ENCODE data around the gene TMEM127.
A peak's percentile ranks its signal among the peaks of the same experiment; 100 is the strongest.

The TMEM127 gene

DNA sequence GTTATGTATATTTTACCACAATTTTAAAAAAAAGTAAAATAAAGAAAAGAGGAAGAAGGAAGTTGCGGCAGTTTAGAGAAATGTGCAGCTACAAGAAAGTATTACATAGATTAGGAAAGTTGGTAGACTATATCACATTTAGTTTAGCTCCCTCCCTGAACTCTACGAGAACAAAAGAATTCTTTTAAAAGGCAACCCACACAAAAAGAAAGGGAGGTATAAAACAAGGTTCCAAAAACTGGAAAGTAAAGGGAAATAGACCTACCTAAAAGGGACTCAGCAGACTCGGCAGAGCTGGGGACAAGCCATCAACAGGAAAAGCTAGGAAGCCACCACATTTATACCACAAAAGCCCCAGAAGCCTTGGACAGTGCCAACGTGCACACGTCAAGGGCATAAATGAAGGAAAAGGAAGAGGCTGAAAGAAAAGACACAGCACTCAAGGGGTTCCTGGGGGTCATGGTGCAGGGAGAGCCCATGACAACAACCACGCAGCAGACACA is 9.1 kb downstream of the TMEM127 start:
- TF ChIP-seq POLR2A (IDR thresholded peaks at IDR 0.05; ENCODE audit: low read length), result no peak
- TF ChIP-seq GATA1 (IDR thresholded peaks at IDR 0.05; ENCODE audit: low read depth, low read length), result no peak
- DNase-seq, result no peak

DNA sequence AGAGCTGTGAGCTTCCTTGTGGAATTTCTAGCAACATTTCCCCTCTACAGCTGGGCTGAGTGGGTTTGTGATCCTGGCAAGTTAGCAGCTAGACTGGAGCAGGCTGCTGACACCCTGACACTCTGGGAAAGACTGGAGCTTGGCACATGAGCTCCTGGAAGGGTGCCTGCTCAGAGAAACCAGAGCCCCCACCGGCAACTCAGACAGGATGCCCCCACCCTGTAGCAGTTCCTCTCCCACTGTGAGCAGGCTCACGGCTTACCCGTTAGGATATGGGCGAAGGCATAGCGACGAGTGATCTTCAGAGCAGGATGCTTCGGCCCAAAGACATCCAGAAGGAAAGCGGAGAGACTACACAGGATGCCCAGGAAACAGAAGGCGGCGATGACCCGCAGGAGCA is 11.2 kb downstream of the TMEM127 start:
- no peak for TF ChIP-seq POLR2A (IDR thresholded peaks at IDR 0.05; ENCODE audit: low read length)
- TF ChIP-seq GATA1 (IDR thresholded peaks at IDR 0.05; ENCODE audit: low read depth, low read length), result no peak
- no peak for DNase-seq

GRCh38 chr2:96253006-96253405 is 12.8 kb downstream of the TMEM127 start:
- no peak for TF ChIP-seq GATA1 (IDR thresholded peaks at IDR 0.05; ENCODE audit: low read depth, low read length)
- TF ChIP-seq POLR2A (IDR thresholded peaks at IDR 0.05; ENCODE audit: low read length), result no peak
- DNase-seq, result no peak

GRCh38 chr2:96252526-96252925 is 13.3 kb downstream of the TMEM127 start:
- no peak for DNase-seq
- no peak for TF ChIP-seq GATA1 (IDR thresholded peaks at IDR 0.05; ENCODE audit: low read depth, low read length)
- TF ChIP-seq POLR2A (IDR thresholded peaks at IDR 0.05; ENCODE audit: low read length), result no peak

- TF ChIP-seq GATA1 (IDR thresholded peaks at IDR 0.05; ENCODE audit: low read depth, low read length) (no peak), POLR2A (IDR thresholded peaks at IDR 0.05; ENCODE audit: low read length) (no peak)
- DNase-seq, result peak; percentile 32 to 38
Measured at GRCh38 chr2:96251721-96252292, 14.0 kb downstream of the TMEM127 start.

DNA sequence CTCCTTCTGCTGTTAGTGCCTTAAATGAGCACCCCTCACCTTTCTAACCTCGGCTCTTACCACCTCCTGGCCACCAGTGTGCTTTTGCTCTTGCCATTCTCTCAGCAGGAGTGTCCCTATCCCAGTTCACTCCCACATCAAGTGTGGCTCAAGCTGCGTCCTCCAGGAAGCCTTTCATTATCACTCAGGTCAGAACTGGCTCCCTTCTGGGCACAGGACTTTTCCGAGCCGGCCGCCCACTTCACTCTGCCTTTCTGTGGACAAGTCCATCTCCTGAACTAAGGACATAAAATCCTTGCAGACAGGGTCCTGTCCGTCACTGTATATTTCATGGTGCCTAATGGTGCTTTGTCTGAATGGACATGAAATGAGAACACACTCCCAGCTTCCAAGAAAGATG is 15.6 kb downstream of the TMEM127 start:
- no peak for DNase-seq
- TF ChIP-seq POLR2A (IDR thresholded peaks at IDR 0.05; ENCODE audit: low read length) (no peak), GATA1 (IDR thresholded peaks at IDR 0.05; ENCODE audit: low read depth, low read length) (no peak)

DNA sequence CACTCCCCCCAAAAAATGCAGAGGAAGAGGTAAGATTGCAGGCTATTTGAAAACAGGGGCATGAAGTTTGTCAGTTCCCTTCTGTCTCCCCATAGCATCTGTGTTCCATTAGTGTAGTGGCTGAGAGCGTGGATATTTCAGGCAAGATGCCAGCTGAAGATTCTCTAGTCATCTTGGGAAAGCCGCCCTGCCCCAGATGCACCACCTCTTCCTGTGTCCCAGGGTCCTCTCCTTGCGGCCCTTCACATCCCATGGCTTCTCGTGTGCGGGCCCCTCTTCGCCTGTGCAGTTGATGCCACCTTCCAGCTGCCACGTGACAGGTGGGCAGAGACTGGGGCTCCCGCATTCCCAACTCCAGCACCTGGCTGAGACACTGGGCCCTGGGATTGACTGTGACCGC is 16.1 kb downstream of the TMEM127 start:
- TF ChIP-seq GATA1 (IDR thresholded peaks at IDR 0.05; ENCODE audit: low read depth, low read length) (no peak), POLR2A (IDR thresholded peaks at IDR 0.05; ENCODE audit: low read length) (peak; percentile 22)
- DNase-seq, result no peak

DNA sequence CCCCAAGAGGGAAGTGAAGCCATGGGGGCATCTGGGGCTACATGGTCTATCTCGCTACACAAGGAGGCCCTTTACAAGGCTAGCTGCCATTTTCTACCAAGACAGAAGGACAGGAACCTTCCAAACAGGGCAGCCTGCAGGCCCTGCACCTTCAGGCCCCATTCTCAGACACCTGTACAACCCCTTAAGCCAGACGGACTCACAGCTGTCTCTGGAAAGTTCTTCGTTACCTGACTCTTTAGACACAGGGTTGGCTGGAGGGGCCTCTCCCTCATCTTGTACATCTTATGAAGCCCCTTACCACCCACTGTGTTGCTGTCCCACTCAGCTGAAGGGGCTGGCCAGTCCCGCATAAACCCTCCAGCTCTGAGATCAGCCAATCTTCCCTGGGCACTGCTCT is 17.2 kb downstream of the TMEM127 start:
- DNase-seq, result no peak
- TF ChIP-seq POLR2A (IDR thresholded peaks at IDR 0.05; ENCODE audit: low read length) (no peak), GATA1 (IDR thresholded peaks at IDR 0.05; ENCODE audit: low read depth, low read length) (no peak)

GRCh38 chr2:96247896-96248295 is 17.9 kb downstream of the TMEM127 start:
- no peak for DNase-seq
- no peak for TF ChIP-seq GATA1 (IDR thresholded peaks at IDR 0.05; ENCODE audit: low read depth, low read length)
- no peak for TF ChIP-seq POLR2A (IDR thresholded peaks at IDR 0.05; ENCODE audit: low read length)

GRCh38 chr2:96247009-96247408 is 18.8 kb downstream of the TMEM127 start:
- TF ChIP-seq POLR2A (IDR thresholded peaks at IDR 0.05; ENCODE audit: low read length) (no peak), GATA1 (IDR thresholded peaks at IDR 0.05; ENCODE audit: low read depth, low read length) (no peak)
- DNase-seq, result no peak

- DNase-seq, result peak in 1 of 2 experiments; percentile 48
- TF ChIP-seq POLR2A (IDR thresholded peaks at IDR 0.05; ENCODE audit: low read length) (no peak), GATA1 (IDR thresholded peaks at IDR 0.05; ENCODE audit: low read depth, low read length) (no peak)
Measured at GRCh38 chr2:96245609-96246390, 20.0 kb downstream of the TMEM127 start.

- TF ChIP-seq GATA1 (IDR thresholded peaks at IDR 0.05; ENCODE audit: low read depth, low read length) (no peak), POLR2A (IDR thresholded peaks at IDR 0.05; ENCODE audit: low read length) (no peak)
Measured at GRCh38 chr2:96243843-96244242, 22.0 kb downstream of the TMEM127 start.

GRCh38 chr2:96241900-96242611 is 23.7 kb downstream of the TMEM127 start:
- no peak for DNase-seq
- no peak for TF ChIP-seq POLR2A (IDR thresholded peaks at IDR 0.05; ENCODE audit: low read length)
- no peak for TF ChIP-seq GATA1 (IDR thresholded peaks at IDR 0.05; ENCODE audit: low read depth, low read length)

More at GRCh38 chr2:96243843-96244242, 22.0 kb downstream of the TMEM127 start:
- no peak for DNase-seq

DNA sequence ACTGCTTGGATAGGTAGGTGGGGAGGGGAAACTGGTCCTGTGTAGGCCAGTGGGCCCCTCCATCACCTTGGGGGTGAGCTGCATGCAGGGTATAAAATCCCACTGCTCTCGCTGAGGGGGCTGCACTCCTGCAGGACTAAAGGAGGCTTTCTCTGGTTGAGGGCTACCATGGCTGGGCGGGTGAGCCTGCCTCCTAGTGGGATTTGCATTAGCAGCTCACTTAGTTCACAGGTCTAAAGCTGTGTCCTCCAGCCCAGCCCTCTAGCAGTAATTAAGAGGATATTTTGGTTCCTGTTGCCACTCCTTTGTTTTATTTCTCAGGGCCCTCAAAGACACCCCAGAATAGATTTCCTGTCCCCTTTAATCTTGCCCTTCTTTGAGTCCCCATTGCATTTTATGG is 24.6 kb downstream of the TMEM127 start:
- DNase-seq, result no peak
- TF ChIP-seq GATA1 (IDR thresholded peaks at IDR 0.05; ENCODE audit: low read depth, low read length) (no peak), POLR2A (IDR thresholded peaks at IDR 0.05; ENCODE audit: low read length) (no peak)

Measured in erythroblast (primary cell).